Measurements from ENCODE around the gene RNF151.

DNA sequence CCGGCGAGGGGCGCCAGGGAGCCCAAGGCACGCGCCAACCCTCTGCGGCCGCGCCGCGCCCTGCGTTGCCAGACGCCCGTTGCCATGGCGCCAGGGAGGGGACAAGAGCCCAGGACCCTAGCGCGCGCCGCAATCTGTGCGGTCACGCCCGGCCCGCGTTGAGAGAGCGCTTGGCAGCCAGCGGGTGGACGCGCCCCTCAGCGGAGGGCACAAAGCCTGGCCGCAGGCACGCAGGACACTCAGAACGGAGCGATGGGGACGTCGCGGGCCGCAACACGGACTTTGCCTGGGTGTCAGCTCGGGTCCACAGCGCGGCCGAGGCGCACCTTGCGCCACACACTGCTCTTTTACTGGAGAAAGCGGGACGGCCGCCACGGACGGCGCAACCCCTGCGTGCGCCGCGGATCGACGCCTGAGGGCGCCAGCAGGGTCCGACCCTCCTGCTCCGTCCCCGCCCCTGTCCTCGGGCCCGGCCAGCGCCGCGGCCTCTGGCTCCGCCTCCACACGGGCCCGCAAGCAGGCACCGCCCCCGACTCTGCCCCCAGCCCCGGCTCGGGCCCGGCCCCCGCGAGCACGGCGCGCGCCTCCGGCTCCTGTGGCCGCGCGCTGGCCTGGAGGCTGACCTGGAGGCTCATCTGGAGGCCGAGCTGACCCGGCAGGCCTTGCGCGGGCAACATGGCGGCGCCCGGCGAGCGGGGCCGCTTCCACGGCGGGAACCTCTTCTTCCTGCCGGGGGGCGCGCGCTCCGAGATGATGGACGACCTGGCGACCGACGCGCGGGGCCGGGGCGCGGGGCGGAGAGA, 17.1 kb downstream of the RNF151 start, which contains the start of gene GFER:
- TF ChIP-seq, protein P1, sequence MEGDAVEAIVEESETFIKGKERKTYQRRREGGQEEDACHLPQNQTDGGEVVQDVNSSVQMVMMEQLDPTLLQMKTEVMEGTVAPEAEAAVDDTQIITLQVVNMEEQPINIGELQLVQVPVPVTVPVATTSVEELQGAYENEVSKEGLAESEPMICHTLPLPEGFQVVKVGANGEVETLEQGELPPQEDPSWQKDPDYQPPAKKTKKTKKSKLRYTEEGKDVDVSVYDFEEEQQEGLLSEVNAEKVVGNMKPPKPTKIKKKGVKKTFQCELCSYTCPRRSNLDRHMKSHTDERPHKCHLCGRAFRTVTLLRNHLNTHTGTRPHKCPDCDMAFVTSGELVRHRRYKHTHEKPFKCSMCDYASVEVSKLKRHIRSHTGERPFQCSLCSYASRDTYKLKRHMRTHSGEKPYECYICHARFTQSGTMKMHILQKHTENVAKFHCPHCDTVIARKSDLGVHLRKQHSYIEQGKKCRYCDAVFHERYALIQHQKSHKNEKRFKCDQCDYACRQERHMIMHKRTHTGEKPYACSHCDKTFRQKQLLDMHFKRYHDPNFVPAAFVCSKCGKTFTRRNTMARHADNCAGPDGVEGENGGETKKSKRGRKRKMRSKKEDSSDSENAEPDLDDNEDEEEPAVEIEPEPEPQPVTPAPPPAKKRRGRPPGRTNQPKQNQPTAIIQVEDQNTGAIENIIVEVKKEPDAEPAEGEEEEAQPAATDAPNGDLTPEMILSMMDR (IDR thresholded peaks at IDR 0.05; ENCODE audit: insufficient read depth, low read depth, low read length), result no peak
- TF ChIP-seq EZH2 (IDR thresholded peaks at IDR 0.05; ENCODE audit: insufficient read depth, low read length), result no peak

All from astrocyte (in vitro differentiated cells and primary cell).